Activated T-helper 9 cell treated with anti-CD3 and anti-CD28 coated beads, Interleukin-2, amount 50 U/mL, for 16 hours (primary cell): ENCODE results near the gene STUB1.

Source experiments
- DNase-seq: peaks from one replicate; pipeline ENCODE4 v3.0.0-alpha.2; 2020; ENCODE audit warnings: low read depth

Gene STUB1

GRCh38 chr16:725463-726187 lies 45.4 kb downstream of the STUB1 start:
- DNase-seq: no peak

GRCh38 chr16:726188-726437 lies 45.9 kb downstream of the STUB1 start:
- no peak for DNase-seq

- DNase-seq: peak; percentile 33
Measured at GRCh38 chr16:726438-727290, 46.5 kb downstream of the STUB1 start, which contains the start of the genes CCDC78 and HAGHL. Gene CCDC78, minus strand, starts transcription at chr16:726443. Its CDS starts 76 bp downstream, at chr16:726367. Gene HAGHL, plus strand, starts transcription at chr16:727106. Its CDS starts 404 bp downstream, at chr16:727510.

- no peak for DNase-seq
Measured at GRCh38 chr16:727291-727977, 47.2 kb downstream of the STUB1 start.

GRCh38 chr16:728131-728889 lies 48.1 kb downstream of the STUB1 start:
- peak; percentile 40 for DNase-seq

- DNase-seq: no peak
Measured at GRCh38 chr16:728890-729744, 48.9 kb downstream of the STUB1 start.

- DNase-seq: no peak
Measured at GRCh38 chr16:729768-730665, 49.8 kb downstream of the STUB1 start.

- no peak for DNase-seq
Measured at GRCh38 chr16:730666-731509, 50.7 kb downstream of the STUB1 start.

- no peak for DNase-seq
Measured at GRCh38 chr16:732332-732731, 52.1 kb downstream of the STUB1 start.
